Fibroblast of mammary gland (primary cell): ENCODE measurements around the gene BMAL1.
"Not testable (repeated sequence)": the region's sequence is repeated elsewhere in the genome, so short reads cannot be mapped to it uniquely, and the experiment has no call there.

Source experiments
- DNase-seq: peaks from one replicate; pipeline ENCODE4 v3.0.0-alpha.2; 2010; ENCODE audit warnings: low read depth
- H3K4me3 ChIP-seq: 2 replicates; pipeline ENCODE4 v1.5.1; 2011; ENCODE audit warnings: low read depth, mild to moderate bottlenecking, low read length, moderate library complexity; ENCODE audit not compliant: control insufficient read depth
- CTCF ChIP-seq: conservative IDR thresholded peaks from 2 replicates; pipeline ENCODE4 v1.5.1; 2011; ENCODE audit warnings: low read depth, low read length, inconsistent platforms; ENCODE audit not compliant: control insufficient read depth, insufficient read depth

Gene BMAL1

GRCh38 chr11:13427440-13427839, 149.8 kb downstream of the BMAL1 start:
- TF ChIP-seq CTCF: no peak
- no peak overlapping the region for H3K4me3 ChIP-seq
- no peak for DNase-seq

- no peak for TF ChIP-seq CTCF
- no peak for DNase-seq
These were observed 151.7 kb downstream of the BMAL1 start for GRCh38 chr11:13429288-13429687.

GRCh38 chr11:13429836-13430235, 152.2 kb downstream of the BMAL1 start:
- no peak overlapping the region for H3K4me3 ChIP-seq

More at GRCh38 chr11:13429288-13429687, 151.7 kb downstream of the BMAL1 start:
- H3K4me3 ChIP-seq: no peak overlapping the region

GRCh38 chr11:13433437-13433836, 155.8 kb downstream of the BMAL1 start:
- no peak overlapping the region for H3K4me3 ChIP-seq
- no peak for DNase-seq
- no peak for TF ChIP-seq CTCF

More at GRCh38 chr11:13429836-13430235, 152.2 kb downstream of the BMAL1 start:
- DNase-seq: no peak
- no peak for TF ChIP-seq CTCF

- no peak for TF ChIP-seq CTCF
- no peak overlapping the region for H3K4me3 ChIP-seq
- no peak for DNase-seq
These were observed 156.9 kb downstream of the BMAL1 start for GRCh38 chr11:13434247-13435205.

- not testable (repeated sequence) for H3K4me3 ChIP-seq, DNase-seq
These were observed 159.2 kb downstream of the BMAL1 start for GRCh38 chr11:13436836-13437235.
